G401.6 (cell line): ENCODE measurements around the gene NDUFB10.

Experiments
- FAIRE-seq: peaks from 2 replicates; lab custom pipeline; 2012; peaks lifted over from hg19 to GRCh38; lab: Jason Lieb, UNC

NDUFB10 gene

DNA sequence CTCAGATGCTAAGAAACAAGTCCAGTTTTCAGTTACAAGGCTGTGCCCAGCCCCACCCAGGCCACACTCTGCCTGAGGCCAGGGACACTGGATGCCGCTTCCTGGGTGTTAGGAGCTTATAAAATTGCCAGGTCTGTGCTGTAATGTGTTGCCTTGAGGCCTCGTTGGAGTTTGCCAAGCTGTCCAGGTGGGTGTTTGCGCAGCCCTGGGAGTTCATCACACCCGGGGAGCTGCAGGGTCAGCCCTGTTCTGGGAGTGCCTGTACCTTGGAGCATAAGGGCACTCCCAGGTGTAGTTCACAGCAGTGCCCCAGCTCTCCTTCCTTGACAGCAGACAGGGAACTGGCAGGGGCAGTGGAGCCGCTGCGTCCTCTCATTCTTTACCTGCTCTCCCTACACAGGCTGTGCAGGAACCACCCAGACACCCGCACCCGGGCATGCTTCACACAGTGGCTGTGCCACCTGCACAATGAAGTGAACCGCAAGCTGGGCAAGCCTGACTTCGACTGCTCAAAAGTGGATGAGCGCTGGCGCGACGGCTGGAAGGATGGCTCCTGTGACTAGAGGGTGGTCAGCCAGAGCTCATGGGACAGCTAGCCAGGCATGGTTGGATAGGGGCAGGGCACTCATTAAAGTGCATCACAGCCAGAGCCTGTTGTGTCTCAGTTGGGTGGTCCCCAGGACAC, 26.3 kb downstream of the NDUFB10 start:
- no peak for FAIRE-seq

DNA sequence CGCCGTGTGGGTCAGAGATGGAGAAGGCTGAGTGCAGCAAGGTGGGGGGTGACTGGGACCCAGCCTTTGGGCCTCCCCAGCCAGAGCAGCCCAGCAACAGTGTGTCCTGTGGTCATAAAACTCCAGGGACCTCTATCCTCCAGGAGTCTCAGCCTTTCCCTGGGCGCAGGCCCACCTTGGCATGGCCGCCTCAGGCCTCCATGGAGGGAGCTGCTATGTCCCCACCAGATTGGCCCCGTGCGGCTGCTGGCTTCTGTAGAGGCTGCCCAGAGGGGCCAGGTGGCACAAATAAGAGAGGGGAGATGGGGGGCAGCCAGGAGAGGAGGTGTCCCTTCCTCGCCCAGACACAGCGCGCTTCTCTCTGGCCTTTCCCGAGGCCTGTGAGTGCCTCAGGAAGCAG, 27.9 kb downstream of the NDUFB10 start:
- no peak for FAIRE-seq

DNA sequence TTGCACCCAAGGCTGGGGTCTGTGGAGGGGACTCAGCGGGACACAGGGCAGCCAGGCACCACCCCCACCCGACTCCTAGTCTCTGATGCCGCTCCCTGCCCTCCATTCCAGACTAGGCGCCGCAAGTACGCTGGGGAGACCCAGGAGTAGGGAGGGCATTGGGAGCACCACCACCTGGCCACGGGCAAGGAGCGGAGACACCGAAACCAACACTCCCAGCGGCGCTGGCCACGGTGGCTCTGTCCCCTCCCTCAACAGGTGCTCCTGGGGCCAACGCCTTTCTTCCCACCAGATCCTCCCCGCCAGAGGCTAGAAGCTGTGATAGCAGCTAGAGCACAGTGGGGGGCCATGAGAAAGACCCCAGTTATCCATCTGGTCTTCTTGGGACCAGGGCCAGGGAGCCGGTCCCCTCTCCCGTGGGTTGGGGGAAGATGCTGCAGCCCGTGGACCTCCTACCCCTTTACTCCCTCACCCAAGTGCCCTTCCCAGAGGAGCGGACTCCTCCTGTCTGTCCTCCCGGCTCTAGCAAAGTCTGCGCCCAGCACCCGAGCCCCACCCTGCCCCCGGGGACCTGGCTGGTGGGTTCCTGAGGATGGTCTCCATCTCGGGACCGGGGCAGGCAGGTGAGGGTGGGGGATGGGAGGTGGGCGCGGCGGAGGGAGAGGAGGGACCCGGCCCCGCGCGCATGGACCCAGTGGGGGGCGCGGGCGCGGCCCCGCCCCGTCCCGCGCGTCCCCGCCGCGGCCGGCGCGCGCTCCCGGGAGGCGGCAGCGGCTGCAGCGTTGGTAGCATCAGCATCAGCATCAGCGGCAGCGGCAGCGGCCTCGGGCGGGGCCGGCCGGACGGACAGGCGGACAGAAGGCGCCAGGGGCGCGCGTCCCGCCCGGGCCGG, 30.1 kb downstream of the NDUFB10 start, which contains the start of gene SYNGR3:
SYNGR3 (plus strand) TSS at position 762 of the 892 bp plus-strand sequence. CDS start 133 bp downstream, outside the sequence.
- FAIRE-seq: no peak

DNA sequence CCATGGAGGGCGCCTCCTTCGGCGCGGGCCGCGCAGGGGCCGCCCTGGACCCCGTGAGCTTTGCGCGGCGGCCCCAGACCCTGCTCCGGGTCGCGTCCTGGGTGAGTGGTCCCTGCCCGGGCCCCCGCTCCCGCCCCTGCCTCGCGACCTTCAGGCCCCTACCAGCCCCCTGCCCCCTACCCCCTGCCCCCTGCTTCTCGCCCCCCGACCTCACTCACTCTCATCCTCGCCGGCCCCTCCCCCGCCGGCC, 30.7 kb downstream of the NDUFB10 start:
- FAIRE-seq: no peak

DNA sequence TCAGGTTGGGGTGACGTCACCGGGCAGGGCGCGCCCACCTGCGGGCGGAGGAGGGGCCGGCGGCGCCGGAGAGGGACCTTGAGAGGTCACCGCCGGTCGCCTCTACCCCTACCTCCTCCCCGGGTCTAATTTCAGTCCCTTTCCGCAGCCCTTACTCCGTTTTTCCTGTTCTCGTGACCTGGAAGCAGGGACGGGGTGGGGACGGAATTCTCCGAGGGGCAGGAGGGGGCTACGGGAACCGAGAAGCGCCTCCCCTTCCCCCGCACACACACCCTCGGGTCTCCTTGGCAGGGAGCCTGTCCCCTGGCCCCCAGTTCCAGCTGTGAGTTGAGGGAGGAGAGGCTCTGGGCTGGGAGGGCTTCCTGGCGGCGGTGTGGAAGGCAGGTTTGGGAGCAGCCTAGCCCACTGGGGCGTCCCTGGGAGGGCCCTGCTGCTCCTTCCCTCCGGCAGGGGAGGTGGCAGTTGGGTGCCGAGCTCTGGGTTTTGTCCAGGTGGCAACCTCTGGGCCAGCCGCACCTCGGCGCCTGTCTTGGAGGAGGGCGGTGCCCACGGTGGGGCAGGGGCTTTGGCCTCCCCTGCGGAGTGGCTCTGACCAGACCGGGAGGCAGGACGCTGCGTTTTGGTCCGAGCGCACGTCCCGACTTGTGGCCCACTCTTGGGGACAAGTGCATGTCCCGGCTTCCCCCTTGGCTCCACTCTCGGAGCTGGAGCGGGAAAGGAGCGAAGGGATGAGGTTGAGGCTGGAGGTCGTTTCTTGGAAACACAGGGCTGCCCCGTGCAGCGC, 31.2 kb downstream of the NDUFB10 start:
- no peak for FAIRE-seq

DNA sequence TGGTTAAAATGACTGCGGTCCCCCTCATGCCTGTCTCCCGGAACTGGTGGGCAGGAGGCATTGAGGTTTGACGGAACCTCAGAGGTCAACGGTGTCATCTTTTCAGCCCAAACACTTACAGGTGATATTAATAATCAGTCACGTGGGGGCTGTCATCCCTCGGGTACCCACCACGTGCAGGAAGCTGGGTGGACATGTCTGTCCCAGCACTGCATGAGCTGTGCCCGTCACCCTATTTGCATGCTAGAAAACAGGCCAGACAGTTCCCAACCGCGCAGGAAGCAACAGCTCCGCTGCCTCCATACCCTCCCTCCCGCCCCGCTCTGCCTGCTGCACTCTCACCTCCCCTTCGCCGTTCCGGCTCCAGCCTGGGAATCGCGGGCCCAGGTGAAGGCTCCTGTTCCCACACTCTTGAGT, 31.8 kb downstream of the NDUFB10 start:
- no peak for FAIRE-seq

DNA sequence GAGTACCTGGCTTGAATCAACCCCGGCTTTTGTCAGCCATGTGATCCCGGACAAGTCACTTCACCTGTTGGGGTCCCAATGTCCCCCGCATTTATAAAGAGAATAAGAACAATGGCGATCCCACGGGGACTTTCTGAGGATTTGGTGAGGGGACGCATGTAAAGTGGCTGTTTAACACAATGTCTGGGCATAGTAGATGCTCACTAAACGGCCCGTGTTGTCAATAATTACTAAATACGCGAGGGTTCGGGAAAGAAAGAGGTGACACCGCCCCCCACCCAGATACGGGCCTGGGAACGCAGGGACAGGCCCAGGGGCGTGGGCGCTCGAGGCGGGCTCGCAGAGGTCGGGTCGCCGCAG, 32.2 kb downstream of the NDUFB10 start:
- no peak for FAIRE-seq

DNA sequence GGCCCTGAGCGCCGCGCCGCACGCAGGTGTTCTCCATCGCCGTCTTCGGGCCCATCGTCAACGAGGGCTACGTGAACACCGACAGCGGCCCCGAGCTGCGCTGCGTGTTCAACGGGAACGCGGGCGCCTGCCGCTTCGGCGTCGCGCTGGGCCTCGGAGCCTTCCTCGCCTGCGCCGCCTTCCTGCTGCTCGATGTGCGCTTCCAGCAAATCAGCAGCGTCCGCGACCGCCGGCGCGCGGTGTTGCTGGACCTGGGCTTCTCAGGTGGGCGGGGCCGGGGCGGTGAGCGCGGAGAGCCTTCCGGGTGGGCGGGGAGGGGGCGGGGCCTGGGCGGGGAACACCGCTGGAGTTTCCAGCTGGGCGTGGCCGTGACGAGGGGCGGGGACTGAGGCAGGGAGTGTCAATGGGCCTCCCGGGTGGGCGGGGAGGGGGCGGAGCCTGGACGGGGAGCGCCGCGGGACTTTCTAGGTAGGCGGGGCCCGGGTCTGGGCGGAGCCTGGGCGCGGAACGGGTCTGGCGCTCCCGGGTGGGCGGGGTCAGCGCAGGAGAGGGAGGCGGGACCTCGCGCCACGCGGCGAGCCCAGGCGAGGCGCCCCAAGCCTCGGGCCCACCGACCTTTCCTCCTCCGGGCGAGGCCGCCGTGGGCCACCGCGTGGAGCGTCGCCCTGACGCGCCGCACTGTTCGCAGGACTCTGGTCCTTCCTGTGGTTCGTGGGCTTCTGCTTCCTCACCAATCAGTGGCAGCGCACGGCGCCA, 32.8 kb downstream of the NDUFB10 start:
- FAIRE-seq: no peak

DNA sequence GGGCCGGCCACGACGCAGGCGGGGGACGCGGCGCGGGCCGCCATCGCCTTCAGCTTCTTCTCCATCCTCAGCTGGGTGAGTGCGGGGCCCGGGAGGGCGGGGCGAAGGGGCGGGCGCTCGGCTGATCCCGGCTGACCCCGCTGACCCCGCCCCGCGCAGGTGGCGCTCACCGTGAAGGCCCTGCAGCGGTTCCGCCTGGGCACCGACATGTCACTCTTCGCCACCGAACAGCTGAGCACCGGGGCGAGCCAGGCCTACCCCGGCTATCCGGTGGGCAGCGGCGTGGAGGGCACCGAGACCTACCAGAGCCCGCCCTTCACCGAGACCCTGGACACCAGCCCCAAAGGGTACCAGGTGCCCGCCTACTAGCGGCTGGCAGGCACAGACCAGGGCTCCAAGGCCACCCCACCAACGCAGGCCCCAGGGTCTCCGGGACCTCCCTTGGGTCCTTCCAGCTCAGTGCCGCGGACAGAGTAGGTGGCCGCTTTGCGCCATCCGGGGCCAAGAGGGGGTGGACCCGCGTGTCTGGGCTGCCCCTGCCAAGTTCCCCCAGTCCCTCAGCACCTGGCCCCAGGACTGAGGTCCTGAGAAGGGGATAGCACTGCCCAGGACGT, 33.5 kb downstream of the NDUFB10 start:
- no peak for FAIRE-seq

DNA sequence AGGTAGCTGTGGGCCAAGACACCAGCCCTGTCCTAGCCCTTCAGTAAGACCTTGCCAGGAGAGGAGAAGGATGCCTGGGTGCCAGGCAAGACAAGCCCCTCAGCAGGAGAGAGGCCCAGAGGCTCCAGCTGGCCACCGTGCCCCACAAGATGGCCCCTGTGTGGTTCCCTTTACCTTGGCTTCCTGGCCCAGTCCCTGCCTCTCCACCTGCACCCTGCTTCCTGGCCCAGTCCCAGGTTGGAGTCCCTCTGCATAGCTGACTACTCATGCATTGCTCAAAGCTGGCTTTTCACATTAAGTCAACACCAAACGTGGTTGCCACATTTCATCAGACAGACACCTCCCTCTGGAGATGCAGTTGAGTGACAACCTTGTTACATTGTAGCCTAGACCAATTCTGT, 34.4 kb downstream of the NDUFB10 start:
- FAIRE-seq: peak; percentile 27

DNA sequence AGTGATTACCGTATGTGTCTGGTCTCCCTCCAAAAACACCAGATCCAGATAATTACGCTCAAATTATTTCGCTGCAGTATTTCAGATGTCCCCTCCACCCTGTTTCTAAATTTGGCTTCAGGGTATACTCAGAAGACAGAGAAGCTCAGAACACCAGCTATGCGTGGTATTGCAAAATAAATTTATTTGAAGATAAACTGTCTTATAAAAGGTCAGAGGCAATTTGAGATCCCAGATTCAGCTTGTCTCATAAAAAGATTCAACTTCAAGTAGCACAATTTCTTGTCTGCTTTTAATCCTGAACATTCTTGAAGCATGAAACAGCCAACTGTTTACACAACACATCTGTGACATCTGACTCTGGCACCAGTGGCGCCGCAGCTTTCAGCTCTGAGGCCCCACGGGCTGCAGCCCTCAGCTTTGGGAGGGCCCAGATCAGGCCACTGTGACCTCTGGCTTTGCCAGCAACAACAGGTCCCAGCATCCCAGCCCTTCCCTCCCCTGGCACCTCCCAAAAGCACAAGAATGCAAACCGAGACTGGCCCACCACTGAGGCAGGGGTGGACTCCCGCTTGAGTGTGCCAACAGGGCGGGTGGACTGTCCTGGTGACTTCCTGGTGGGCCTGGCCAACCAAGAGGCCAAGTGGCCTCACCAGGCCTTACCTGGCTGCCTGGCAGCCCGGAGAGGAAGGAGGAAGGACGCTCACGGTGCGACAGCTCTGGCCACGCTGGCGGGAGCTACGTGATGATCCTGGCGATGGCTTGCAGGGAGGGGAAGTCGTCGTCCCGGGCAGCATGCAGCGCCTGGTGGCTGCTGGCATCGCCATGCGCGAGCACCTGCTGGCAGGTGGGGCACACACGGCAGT, 38.4 kb downstream of the NDUFB10 start:
- FAIRE-seq: no peak

DNA sequence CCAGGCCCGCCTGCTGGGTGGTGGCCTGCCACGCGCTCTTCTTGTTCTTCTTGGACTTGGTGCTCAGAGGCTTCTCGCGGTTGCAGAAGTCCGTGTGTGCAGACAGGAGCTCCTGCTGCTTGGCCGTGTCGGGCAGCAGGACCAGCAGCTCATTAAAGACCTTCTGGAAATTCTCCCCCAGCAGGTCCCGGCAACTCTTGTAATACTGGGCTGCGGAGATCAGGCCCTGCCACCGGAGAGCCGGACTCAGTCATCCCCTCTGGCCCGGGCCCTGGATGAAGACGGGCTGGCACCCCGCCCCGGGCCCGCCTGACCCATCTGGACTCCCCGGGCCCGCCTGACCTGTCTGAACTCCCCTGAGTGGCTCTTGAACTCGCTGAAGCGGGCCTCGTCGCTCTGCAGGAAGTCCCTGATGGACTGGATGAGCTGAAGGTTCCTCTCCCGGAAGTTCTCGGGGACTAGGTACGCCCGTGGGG, 39.1 kb downstream of the NDUFB10 start:
- FAIRE-seq: no peak

DNA sequence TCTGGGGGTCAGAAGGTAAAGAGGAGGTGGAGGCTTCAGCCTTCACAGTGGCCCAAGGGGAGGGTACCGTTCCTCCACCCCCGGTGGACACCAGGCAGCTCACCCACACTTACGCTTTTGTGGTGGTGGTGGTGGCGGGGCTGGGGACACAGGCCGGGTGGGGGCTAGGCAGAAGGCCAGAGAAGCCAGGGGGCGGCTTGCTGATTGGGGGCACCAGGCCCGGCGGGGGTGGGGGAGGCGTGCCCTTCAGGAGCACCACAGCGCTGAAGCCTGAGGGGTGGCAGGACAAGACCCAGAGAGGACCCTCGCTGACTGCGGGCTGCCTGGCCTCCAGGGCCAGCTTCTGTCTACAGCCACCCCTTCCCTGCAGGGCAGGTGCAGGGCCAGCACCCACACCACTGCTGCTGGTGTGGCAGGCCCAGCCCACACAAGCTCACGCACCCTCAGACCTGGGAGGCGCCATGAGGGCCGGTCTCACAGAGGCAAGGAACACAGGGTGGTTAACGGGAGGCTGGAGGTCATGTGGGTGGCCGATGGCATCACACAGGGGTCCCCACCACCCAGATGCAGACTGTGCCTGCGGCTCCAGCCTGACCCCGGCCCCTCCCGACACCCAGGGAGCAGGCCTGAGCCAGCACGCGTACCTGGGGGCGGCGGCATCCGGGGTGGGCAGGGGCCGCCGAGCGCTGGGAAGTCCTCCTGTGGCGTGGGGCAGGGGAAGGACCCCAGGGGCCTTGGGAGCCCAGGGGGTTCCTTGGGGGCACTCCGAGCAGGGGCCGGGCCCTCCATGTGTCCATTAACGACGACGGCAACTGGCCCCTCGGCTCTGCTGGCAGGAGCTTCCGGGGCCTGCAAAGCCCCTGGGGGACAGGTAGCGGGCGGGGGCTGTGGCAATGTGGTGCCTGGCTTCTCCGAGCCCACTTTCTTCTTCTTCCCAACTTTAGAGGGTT, 39.8 kb downstream of the NDUFB10 start:
- FAIRE-seq: no peak

DNA sequence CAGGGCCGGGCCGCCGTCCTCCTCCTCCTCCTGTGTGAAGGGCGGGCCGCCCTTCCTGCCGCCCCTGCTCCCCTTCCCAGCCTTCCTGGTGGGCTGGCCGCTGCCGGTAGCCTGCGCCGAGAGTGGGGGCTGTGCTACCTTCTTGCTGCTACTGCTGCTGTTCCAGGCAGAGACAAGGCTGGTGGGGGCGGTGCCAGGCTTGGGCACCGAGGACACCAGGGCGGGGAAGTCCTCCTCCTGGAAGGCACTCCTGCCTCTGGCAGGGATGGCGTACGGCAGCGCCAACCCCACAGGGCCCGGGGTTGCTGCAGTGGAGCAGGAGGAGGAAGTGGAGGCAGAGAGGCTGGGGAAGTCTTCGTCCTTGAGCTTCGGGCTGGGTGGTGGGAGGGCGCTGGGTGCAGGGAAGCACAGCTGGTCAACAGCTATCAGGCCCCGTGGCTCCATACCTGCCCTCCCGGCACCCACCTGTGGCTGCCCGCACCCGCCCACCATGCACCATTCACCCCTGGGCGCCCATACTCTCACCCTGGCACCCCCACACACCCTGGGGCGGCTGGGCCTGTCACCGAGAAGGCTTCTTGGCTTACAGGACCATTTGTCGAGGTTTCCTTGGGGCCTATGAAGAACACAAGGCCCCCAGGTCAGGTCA, 40.7 kb downstream of the NDUFB10 start:
- FAIRE-seq: no peak

DNA sequence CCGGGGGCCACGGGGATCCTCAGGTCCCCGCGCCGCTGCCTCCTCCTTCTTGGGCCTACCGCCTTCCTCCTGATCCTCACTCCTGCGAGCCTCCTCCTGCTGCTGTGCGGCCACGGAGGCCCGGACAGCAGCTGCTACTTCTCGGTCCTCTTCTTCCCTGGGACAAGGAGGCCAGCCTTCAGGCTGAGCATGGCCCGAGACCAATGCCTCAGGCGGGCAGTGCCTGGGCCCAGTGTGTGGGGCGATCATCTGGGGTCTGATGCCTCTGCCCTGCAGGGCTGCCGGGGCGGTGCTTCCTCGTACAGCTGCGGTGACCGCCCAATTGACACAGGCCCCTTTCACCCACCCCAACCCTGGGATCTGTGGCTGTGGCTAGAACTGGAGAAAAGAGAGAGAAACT, 41.7 kb downstream of the NDUFB10 start:
- no peak for FAIRE-seq

DNA sequence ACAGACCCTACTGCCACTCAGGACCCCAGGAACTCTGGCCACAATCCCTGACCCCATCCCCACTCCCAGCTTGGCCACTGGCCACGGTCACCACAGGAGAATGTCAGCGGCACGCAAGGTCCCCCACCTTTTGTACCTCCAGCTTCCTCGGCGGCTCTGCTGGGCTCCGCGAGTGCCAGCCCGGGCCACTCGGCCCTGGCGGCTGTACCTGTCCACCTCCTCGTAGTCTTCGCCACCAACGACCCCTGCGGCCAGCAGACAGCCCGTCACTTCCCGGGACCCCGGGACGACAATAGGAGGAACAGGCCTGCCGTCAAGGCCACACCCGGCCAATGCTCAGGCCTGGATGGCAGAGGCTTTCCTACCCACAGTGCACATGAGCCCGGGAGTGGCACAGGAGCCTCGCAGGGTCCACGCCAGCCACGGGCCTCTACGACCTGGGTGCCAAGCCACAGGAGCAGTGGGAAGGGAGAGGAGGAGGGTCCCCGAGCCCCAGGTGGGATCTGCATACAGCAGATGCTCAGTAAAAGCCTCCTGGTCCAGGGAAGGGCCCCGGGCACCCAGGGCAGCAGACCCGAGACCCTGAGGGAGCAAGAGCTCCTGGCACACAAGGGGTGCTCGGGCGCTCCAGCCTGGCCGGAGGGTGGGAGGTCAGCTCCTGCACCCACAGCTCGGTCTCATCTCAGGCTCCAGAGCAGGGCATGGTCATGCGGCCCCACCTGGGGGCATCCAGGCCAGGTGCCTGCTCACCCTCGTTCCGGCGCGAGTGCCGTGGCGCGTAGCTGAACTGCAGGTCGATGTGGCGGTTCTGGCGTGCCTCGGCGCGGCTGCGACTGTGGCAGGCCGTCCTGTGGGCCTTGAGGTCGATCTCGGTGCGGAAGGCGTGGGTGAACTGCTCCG, 42.4 kb downstream of the NDUFB10 start:
- no peak for FAIRE-seq

DNA sequence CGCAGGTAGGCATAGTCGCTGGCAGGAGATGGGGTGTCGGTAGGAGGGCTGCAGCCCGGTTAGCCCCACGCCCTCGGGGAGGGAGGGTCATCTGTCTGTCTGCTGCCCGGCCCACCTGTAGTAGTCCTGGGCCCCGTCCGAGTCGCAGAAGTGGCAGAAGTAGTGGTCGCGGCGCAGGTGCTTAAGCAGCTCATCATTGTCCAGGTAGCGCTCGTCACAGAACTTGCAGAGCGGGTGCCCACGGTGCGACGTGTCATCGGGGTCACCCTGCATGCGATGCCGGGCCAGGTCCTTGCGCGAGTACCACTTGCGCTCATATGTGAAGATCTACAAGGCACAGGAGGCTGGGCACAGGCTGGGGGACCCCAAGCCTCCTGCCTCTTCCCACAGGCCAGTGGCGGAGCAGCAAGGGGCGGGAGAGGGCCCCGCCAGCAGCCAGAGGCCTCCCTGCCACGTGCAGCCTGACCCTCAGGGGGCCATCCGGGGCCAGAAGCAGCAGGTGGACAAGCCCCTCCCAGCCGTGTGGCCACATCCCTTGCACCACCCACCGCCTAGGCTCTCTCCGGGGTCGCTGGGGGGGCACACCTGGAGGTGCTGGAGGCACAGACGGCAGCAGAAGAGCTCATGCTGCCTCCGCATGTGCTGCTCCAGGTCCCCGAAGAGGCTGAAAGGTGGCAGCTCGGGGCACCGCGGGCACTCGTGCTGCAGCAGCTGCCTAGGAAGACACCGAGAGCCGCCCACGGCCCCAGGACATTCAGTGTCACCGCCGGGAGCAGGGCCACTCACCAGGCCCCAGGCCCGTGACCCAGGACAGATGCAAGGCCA, 43.3 kb downstream of the NDUFB10 start:
- no peak for FAIRE-seq
